Upper lobe of right lung (tissue), 1 donor: ENCODE measurements around the gene GABRA5. TPM values are rescaled to one million over a fixed set of nuclear protein-coding genes. Genes with fewer than 3 reads are reported as not detected.

Source experiments
- ATAC-seq: fragments of 200-7000 bp; cut with Tn5 transposase; one replicate; pipeline ENCODE4 v1.9.1; 2020; ENCODE audit warnings: mild to moderate bottlenecking, moderate library complexity
- DNase-seq: peaks from one replicate; pipeline ENCODE4 v3.0.0-alpha.2; 2020
- H3K27ac ChIP-seq: fragments of 200-600 bp; one replicate; pipeline ENCODE4 v1.8.0; 2022
- H3K27me3 ChIP-seq: fragments of 200-600 bp; one replicate; pipeline ENCODE4 v1.8.0; 2022; ENCODE audit warnings: mild to moderate bottlenecking
- H3K36me3 ChIP-seq: fragments of 200-600 bp; one replicate; pipeline ENCODE4 v1.8.0; 2022
- H3K4me1 ChIP-seq: fragments of 200-600 bp; one replicate; pipeline ENCODE4 v1.8.0; 2022
- H3K4me3 ChIP-seq: fragments of 200-600 bp; one replicate; pipeline ENCODE4 v1.8.0; 2022; ENCODE audit warnings: mild to moderate bottlenecking
- H3K9me3 ChIP-seq: fragments of 200-600 bp; one replicate; pipeline ENCODE4 v1.8.0; 2022
- CTCF ChIP-seq: fragments of 200-600 bp; IDR thresholded peaks from one replicate; pipeline ENCODE4 v1.8.0; 2022; ENCODE audit warnings: antibody characterized with exemption
- intact Hi-C: fragments of 100-400 bp; cut with DNase I; formaldehyde crosslinking; loops from one replicate; pipeline ENCODE4 v1.11.0; 2022
- total RNA-seq: library from RNA; stranded (reverse); fragmentation: NEBNext Ultra II Directional; extraction: Animal tissue kit (Norgen Biotek cat#: 25700); gene quantifications from one replicate; pipeline ENCODE4 v1.2.1, GENCODE V29; 2021
- donor health status: DM: no; HTN: yes; CAD: no; lungs with severe emphysema.

Gene GABRA5
- total RNA-seq, 1 donor from 2014 or later, result not detected

GRCh38 chr15:26970712-26971210 lies 103.9 kb downstream of the GABRA5 start, which contains the start of gene GABRG3:
TSS of gene GABRG3 (plus strand) at chr15:26971181.
- TF ChIP-seq CTCF, result no peak
- intact Hi-C loops, result no loop called here
- Histone ChIP-seq H3K36me3 (no peaks in the 10 kb centered on the region), H3K4me3 (no peak within 1 kb of the TSS), H3K27ac (no peak within 1 kb of the TSS), H3K4me1 (no peaks in the 10 kb centered on the region), H3K27me3 (peaks cover 26% of the 10 kb centered on the region), H3K9me3 (no peaks in the 10 kb centered on the region)
- peak; percentile 10 for ATAC-seq
- no peak for DNase-seq

- H3K27ac ChIP-seq, result no peak overlapping the region
- H3K9me3 ChIP-seq, result no peaks in the 10 kb centered on the region
- H3K4me3 ChIP-seq, result no peak overlapping the region
- DNase-seq, result no peak
- intact Hi-C loops, result no loop called here
- TF ChIP-seq CTCF, result no peak
- H3K36me3 ChIP-seq, result no peaks in the 10 kb centered on the region
- H3K4me1 ChIP-seq, result no peaks in the 10 kb centered on the region
- ATAC-seq, result no peak
- peaks cover 26% of the 10 kb centered on the region for H3K27me3 ChIP-seq
Measured at GRCh38 chr15:26971271-26972018, 104.6 kb downstream of the GABRA5 start.

DNA sequence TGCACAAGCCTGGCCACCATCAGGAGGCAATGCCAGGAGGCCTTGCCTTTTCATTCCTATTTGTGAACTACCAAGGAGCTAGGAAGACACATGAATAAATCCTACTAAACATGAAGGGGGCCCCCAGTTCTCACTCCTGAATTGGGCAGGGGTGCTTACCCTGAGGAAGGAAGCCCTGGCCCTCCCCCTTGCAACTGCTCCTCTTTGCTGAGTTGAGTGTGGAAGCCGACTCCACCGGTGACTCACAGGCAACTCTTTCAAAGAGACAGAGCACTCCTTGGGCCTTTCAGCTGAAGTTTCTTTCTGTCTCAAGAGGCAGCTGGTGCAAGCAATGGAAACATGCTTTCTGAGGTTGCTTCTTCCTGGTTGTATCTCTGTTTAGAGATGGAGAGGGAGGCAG lies 105.8 kb downstream of the GABRA5 start:
- H3K4me1 ChIP-seq, result no peaks in the 10 kb centered on the region
- H3K27me3 ChIP-seq, result peaks cover 26% of the 10 kb centered on the region
- H3K4me3 ChIP-seq, result no peak overlapping the region
- no peaks in the 10 kb centered on the region for H3K36me3 ChIP-seq
- intact Hi-C loops, result no loop called here
- ATAC-seq, result no peak
- TF ChIP-seq CTCF, result no peak
- no peak for DNase-seq
- H3K27ac ChIP-seq, result no peak overlapping the region
- H3K9me3 ChIP-seq, result no peaks in the 10 kb centered on the region

GRCh38 chr15:26974120-26974780 lies 107.4 kb downstream of the GABRA5 start:
- no peaks in the 10 kb centered on the region for H3K9me3 ChIP-seq
- intact Hi-C loops, result no loop called here
- H3K4me3 ChIP-seq, result no peak overlapping the region
- DNase-seq, result no peak
- peaks cover 22% of the 10 kb centered on the region for H3K27me3 ChIP-seq
- H3K36me3 ChIP-seq, result no peaks in the 10 kb centered on the region
- no peak for ATAC-seq
- H3K4me1 ChIP-seq, result no peaks in the 10 kb centered on the region
- no peak overlapping the region for H3K27ac ChIP-seq
- TF ChIP-seq CTCF, result no peak

DNA sequence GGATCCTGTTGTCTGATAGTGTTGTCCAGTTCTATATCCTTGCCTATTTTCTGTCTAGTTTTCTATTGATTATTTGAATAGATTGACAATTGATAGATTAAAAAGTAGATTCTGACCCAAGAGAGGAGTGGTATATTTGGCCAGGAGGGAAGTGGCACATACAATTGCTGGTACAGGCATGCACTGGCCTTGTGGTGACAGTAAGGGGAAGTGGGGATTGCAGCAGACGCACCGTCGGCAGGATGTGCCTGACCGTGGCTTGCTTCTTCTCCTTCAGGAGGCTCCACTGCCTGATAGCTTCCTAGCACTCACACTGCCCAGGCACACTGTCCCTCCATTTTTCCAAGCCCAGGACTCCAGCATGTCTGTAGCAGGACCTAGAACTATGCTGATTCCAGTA lies 114.6 kb downstream of the GABRA5 start:
- no peak for DNase-seq
- Histone ChIP-seq H3K27me3 (no peaks in the 10 kb centered on the region), H3K27ac (no peak overlapping the region), H3K9me3 (no peaks in the 10 kb centered on the region), H3K4me1 (no peaks in the 10 kb centered on the region), H3K4me3 (no peak overlapping the region), H3K36me3 (no peaks in the 10 kb centered on the region)
- no peak for TF ChIP-seq CTCF
- no peak for ATAC-seq
- intact Hi-C loops, result no loop called here
